ENCODE results near the gene ATF2.
A peak's percentile ranks its signal among the peaks of the same experiment; 100 is the strongest.

The ATF2 gene

GRCh38 chr2:175176624-175177023, 8.6 kb upstream of the ATF2 start:
- H3K4me3 ChIP-seq (ENCODE audit: low read length), result no peak overlapping the region
- TF ChIP-seq CTCF (IDR thresholded peaks at IDR 0.05; ENCODE audit: insufficient read depth, low read depth, low read length, missing control alignments), result no peak
- DNase-seq (ENCODE audit: low read depth), result no peak

- no peak for TF ChIP-seq CTCF (IDR thresholded peaks at IDR 0.05; ENCODE audit: insufficient read depth, low read depth, low read length, missing control alignments)
- DNase-seq (ENCODE audit: low read depth), result peak; percentile 10
- H3K4me3 ChIP-seq (ENCODE audit: low read length), result no peak overlapping the region
Observed at GRCh38 chr2:175175896-175176295, 7.9 kb upstream of the ATF2 start.

GRCh38 chr2:175175320-175175719, 7.3 kb upstream of the ATF2 start:
- no peak for TF ChIP-seq CTCF (IDR thresholded peaks at IDR 0.05; ENCODE audit: insufficient read depth, low read depth, low read length, missing control alignments)
- DNase-seq (ENCODE audit: low read depth), result no peak
- H3K4me3 ChIP-seq (ENCODE audit: low read length), result no peak overlapping the region

- DNase-seq (ENCODE audit: low read depth), result peak; percentile 10
- no peak for TF ChIP-seq CTCF (IDR thresholded peaks at IDR 0.05; ENCODE audit: insufficient read depth, low read depth, low read length, missing control alignments)
- no peak overlapping the region for H3K4me3 ChIP-seq (ENCODE audit: low read length)
Observed at GRCh38 chr2:175170659-175171304, 2.8 kb upstream of the ATF2 start.

GRCh38 chr2:175169191-175169590, 1.2 kb upstream of the ATF2 start:
- TF ChIP-seq CTCF (IDR thresholded peaks at IDR 0.05; ENCODE audit: insufficient read depth, low read depth, low read length, missing control alignments), result no peak
- no peak for DNase-seq (ENCODE audit: low read depth)
- peak overlapping the region; percentile 76 for H3K4me3 ChIP-seq (ENCODE audit: low read length)

- H3K4me3 ChIP-seq (ENCODE audit: low read length), result peak overlapping the region; percentile 76
- DNase-seq (ENCODE audit: low read depth), result no peak
- no peak for TF ChIP-seq CTCF (IDR thresholded peaks at IDR 0.05; ENCODE audit: insufficient read depth, low read depth, low read length, missing control alignments)
Observed at GRCh38 chr2:175168564-175168945, 552 bp upstream of the ATF2 start.
